ENCODE results near the gene CD52. TPM values are rescaled to one million over a fixed set of nuclear protein-coding genes. Genes with fewer than 3 reads are reported as not detected.

Gene CD52
- total RNA-seq, 4 donors from 2014 or later = 3.0 to 12.3 TPM; not detected in 2

DNA sequence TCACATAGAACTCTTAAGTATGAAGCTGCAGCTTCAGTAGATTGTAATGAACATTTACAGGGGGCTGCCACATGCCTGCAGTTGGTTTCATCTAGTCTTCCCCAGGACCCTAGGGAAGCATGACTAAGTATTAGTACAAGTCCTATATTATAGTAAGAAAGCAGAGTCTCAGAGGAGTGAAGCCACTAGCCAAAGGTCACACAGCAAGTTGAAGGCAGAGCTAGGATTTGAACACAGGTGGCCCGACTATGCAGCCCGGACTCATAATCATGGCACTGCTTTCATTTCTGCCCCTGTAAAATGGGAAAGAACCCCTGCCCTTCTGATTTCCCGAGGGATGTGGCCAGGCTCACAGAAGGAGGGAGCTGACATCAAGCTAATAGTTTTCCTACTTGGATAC is 44.6 kb downstream of the CD52 start:
- Histone ChIP-seq H3K4me3 (replicated peaks in 1 of 3) (no peak overlapping the region), H3K36me3 (no peaks in the 10 kb centered on the region), H3K9me3 (no peaks in the 10 kb centered on the region), H3K27ac (no peak overlapping the region), H3K4me1 (peaks cover 4 to 16% of the 10 kb centered on the region in 2 donors), H3K27me3 (peaks cover 4% of the 10 kb centered on the region)
- no peak for TF ChIP-seq POLR2A (IDR thresholded peaks at IDR 0.05)
- TF ChIP-seq, protein P1, sequence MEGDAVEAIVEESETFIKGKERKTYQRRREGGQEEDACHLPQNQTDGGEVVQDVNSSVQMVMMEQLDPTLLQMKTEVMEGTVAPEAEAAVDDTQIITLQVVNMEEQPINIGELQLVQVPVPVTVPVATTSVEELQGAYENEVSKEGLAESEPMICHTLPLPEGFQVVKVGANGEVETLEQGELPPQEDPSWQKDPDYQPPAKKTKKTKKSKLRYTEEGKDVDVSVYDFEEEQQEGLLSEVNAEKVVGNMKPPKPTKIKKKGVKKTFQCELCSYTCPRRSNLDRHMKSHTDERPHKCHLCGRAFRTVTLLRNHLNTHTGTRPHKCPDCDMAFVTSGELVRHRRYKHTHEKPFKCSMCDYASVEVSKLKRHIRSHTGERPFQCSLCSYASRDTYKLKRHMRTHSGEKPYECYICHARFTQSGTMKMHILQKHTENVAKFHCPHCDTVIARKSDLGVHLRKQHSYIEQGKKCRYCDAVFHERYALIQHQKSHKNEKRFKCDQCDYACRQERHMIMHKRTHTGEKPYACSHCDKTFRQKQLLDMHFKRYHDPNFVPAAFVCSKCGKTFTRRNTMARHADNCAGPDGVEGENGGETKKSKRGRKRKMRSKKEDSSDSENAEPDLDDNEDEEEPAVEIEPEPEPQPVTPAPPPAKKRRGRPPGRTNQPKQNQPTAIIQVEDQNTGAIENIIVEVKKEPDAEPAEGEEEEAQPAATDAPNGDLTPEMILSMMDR (IDR thresholded peaks at IDR 0.05) = no peak
- intact Hi-C loops (cut with DNase I) = no loop called here
- WGBS, 2 donors = 91 to 94% methylated on average over 3 of the region's 3 CpGs
- DNase-seq = no peak

DNA sequence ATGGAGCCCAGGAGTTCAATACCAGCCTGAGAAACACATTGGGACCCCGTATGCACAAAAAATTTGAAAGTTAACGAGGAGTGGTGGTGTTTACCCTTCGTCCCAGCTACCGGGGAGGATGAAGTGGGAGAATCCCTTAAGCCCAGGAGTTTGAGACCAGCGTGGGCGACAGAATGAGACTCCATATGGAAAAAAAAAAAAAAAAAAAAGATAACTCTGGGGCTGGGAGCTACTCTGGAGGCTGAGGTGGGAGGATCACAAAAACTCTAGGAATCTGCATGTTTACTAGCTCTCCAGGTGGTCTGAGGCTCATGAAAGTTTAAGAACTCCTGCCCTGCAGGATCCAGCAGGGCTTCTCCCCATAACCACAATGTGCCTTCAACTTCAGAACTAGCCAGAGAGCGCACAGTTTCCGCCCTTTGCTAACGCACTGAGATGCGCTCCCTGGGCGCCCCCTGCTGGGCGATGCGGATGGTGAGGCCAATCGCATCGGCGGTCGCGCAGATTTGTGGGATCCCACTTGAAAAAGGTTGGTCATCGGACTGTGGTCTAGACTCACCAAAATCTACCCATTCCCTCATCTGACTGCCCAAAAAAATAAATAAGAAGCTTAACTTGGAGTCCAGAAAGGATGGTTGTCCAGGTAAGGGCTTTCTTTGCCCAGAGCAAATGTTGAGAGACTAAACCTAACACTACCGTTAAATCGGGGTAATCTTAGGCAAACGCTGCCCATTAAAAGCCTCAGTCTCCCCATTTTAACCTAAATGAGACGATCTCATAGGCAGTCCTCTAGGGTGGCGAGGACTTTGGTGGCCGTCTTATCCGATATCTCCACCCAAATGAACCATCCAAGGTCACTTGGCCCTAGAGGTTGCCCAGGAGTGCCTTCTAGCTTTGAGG is 46.0 kb downstream of the CD52 start:
- Histone ChIP-seq H3K4me1 (peaks cover 4 to 16% of the 10 kb centered on the region in 2 donors), H3K36me3 (no peaks in the 10 kb centered on the region), H3K4me3 (replicated peaks in 1 of 3) (no peak overlapping the region), H3K9me3 (no peaks in the 10 kb centered on the region), H3K27ac (no peak overlapping the region), H3K27me3 (peaks cover 4% of the 10 kb centered on the region)
- 38 to 39% methylated on average over 24 to 26 of the region's 26 CpGs for WGBS, 2 donors
- TF ChIP-seq POLR2A (IDR thresholded peaks at IDR 0.05) = no peak
- TF ChIP-seq, protein P1 (IDR thresholded peaks at IDR 0.05) = peak; percentile 43 to 93 (median 60)
- intact Hi-C loops (cut with DNase I) = no loop called here
- peak; percentile 68 to 81 for DNase-seq

DNA sequence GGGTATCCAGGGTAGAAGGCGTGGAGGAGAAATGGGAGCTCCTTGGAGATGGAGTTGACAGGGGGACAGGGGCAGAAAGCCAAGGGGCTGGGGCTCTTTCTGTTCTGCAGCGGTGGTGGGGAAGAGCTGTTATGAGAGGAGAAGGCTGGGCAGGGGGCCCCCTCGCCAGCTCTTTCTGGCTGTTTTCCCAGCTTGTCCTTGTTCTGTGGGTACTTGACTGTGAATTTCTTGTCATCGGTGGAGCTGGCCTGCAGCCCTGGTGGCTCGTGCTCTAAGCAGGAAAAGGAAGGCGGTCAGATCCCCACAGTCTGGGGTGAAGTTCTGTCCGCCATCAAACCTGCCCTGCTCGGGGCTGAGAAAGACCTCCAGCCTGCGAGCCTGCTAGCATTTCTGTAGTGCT is 47.2 kb downstream of the CD52 start:
- Histone ChIP-seq H3K36me3 (no peaks in the 10 kb centered on the region), H3K4me3 (replicated peaks in 1 of 3) (no peak overlapping the region), H3K9me3 (no peaks in the 10 kb centered on the region), H3K27ac (no peak overlapping the region), H3K27me3 (peaks cover 2% of the 10 kb centered on the region), H3K4me1 (peaks cover 4 to 14% of the 10 kb centered on the region in 2 donors)
- intact Hi-C loops (cut with DNase I) = no loop called here
- DNase-seq = peak; percentile 81 to 84
- WGBS, 2 donors = 22 to 23% methylated on average over 9 of the region's 9 CpGs
- TF ChIP-seq, protein P1 (IDR thresholded peaks at IDR 0.05) = no peak
- TF ChIP-seq POLR2A (IDR thresholded peaks at IDR 0.05) = no peak

DNA sequence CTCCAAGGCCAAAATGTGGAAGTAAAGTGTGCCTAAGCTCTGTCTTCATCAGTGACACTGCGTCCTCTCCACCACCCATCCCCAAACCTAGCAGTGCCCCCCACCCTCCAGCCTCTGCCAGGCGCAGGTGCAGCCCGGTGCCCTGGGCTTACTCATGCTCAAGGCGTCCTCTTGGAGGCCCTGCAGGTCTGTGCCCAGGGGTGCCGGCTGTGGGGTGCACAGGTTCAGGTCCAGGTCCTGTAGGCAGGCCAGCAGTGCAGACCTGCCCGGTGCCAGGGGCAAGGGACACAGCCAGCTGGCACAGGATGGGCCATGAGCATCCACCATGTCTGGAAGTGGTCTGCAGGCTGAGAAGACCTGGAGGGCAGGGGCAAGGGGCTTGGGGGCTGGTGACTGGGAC is 49.7 kb downstream of the CD52 start:
- H3K4me1 ChIP-seq = peaks cover 0 to 4% of the 10 kb centered on the region in 2 donors
- WGBS, 2 donors = 60 to 76% methylated on average over 1 to 3 of the region's 6 CpGs
- TF ChIP-seq, protein P1 (IDR thresholded peaks at IDR 0.05) = no peak
- no peak for TF ChIP-seq POLR2A (IDR thresholded peaks at IDR 0.05)

DNA sequence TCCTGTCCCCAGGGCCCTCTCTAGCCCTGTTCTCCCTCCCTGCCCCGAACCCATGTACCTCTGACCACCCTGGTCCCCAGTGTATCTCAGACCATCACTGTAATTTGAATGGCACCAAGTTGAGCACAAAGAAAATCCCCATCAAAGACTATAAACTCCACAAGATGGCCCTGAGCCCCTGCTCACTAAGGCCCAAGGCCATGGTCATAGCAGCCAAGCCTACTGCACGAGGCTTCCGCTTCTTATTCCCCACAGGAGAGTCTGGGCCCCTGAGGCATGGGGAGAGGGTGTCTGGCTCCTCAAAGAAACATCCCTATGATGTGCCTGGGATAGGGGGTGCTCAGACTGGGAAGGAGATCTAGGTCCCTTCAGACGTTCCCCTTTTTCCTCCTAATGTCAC is 50.2 kb downstream of the CD52 start:
- no peak overlapping the region for H3K4me3 ChIP-seq (replicated peaks in 1 of 3)
- 80 to 92% methylated on average over 4 of the region's 4 CpGs for WGBS, 2 donors
- H3K4me1 ChIP-seq = peaks cover 0 to 4% of the 10 kb centered on the region in 2 donors
- no peaks in the 10 kb centered on the region for H3K36me3 ChIP-seq
- no peak overlapping the region for H3K27ac ChIP-seq
- no peak for TF ChIP-seq POLR2A (IDR thresholded peaks at IDR 0.05)
- TF ChIP-seq, protein P1 (IDR thresholded peaks at IDR 0.05) = no peak
- DNase-seq = no peak
- H3K27me3 ChIP-seq = no peaks in the 10 kb centered on the region
- no peaks in the 10 kb centered on the region for H3K9me3 ChIP-seq
- intact Hi-C loops (cut with DNase I) = no loop called here

More for the DNA sequence above, 49.7 kb downstream of the CD52 start:
- no peak for DNase-seq
- no peak overlapping the region for H3K27ac ChIP-seq
- no peaks in the 10 kb centered on the region for H3K9me3 ChIP-seq
- H3K4me3 ChIP-seq (replicated peaks in 1 of 3) = no peak overlapping the region
- H3K27me3 ChIP-seq = no peaks in the 10 kb centered on the region
- intact Hi-C loops (cut with DNase I) = no loop called here
- H3K36me3 ChIP-seq = no peaks in the 10 kb centered on the region
